ENCODE results near the gene VPS52.

DNA sequence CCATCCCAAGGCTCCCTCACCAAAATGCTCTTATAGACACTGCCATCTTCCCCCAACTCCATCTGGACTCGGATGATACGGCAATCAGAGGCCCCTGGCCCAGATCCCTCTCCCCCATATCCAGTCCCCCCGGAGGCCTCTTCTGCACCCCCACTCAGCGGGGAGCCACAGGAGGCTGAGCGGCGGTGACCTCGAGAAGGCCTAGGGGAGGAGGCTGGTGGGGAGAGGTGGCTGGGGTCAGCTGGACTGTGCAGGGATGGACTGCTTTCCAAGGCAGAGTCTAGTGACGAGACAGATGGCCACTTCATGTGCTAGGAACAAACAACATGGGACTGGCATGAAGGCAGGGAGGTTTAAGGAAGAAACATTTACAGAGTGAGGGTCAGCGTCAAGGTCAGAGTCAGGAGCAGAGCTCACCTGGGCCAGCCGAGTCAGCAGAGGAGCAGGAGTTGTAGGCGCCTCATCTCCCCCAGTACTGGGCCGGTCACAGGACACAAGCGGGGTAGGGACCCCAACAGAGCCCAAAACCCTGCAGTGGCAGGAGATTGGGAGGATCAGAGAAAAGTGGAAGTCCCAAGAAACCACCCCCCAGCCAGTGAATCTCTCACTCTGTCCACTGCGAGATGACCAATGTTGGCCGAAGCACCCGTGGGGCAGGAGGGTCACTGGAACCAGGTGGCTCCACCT, 21.5 kb upstream of the VPS52 start:
- TF ChIP-seq CTCF (IDR thresholded peaks at IDR 0.05) (no peak), POLR2A (IDR thresholded peaks at IDR 0.05) (no peak)

All from body of pancreas (tissue), 4 donors.